HG02759 (cell line): Measurements from ENCODE around the gene FCAR.
"Not testable (repeated sequence)": the region's sequence is repeated elsewhere in the genome, so short reads cannot be mapped to it uniquely, and the experiment has no call there.

Source experiments
- ATAC-seq: cut with Tn5 transposase; IDR thresholded peaks from one replicate; pipeline ENCODE4 v1.9.1; 2021; ENCODE audit warnings: mild to moderate bottlenecking, moderate library complexity; ENCODE audit not compliant: unreplicated experiment

Gene FCAR

GRCh38 chr19:54873990-54874389 is at the start of gene FCAR:
Gene FCAR, plus strand, starts transcription at chr19:54874235. Its CDS starts 55 bp downstream, at chr19:54874290.
- ATAC-seq, result no peak

- not testable (repeated sequence) for ATAC-seq
Measured at GRCh38 chr19:54824416-54824815, 49.6 kb upstream of the FCAR start.

GRCh38 chr19:54825326-54825725 is 48.7 kb upstream of the FCAR start:
- not testable (repeated sequence) for ATAC-seq

GRCh38 chr19:54828064-54828463 is 46.0 kb upstream of the FCAR start:
- not testable (repeated sequence) for ATAC-seq

- not testable (repeated sequence) for ATAC-seq
Measured at GRCh38 chr19:54832496-54832895, 41.5 kb upstream of the FCAR start, which contains the start of gene KIR2DS4. Gene KIR2DS4, plus strand, starts transcription at chr19:54832676.

GRCh38 chr19:54835126-54835525 is 38.9 kb upstream of the FCAR start:
- ATAC-seq, result not testable (repeated sequence)

- not testable (repeated sequence) for ATAC-seq
Measured at GRCh38 chr19:54837522-54837921, 36.5 kb upstream of the FCAR start.

GRCh38 chr19:54843171-54843570 is 30.9 kb upstream of the FCAR start:
- ATAC-seq, result not testable (repeated sequence)

- ATAC-seq, result not testable (repeated sequence)
Measured at GRCh38 chr19:54850061-54850640, 23.9 kb upstream of the FCAR start, which contains the start of gene KIR3DL2. Gene KIR3DL2, plus strand, starts transcription at chr19:54850443. Its CDS starts 33 bp downstream, at chr19:54850476.

- ATAC-seq, result no peak
Measured at GRCh38 chr19:54850930-54851329, 23.1 kb upstream of the FCAR start.

- ATAC-seq, result no peak
Measured at GRCh38 chr19:54851353-54851752, 22.7 kb upstream of the FCAR start.

GRCh38 chr19:54855241-54855640 is 18.8 kb upstream of the FCAR start:
- not testable (repeated sequence) for ATAC-seq

- ATAC-seq, result not testable (repeated sequence)
Measured at GRCh38 chr19:54858476-54858875, 15.6 kb upstream of the FCAR start.

- not testable (repeated sequence) for ATAC-seq
Measured at GRCh38 chr19:54859421-54859820, 14.6 kb upstream of the FCAR start.

GRCh38 chr19:54863459-54863858 is 10.6 kb upstream of the FCAR start:
- ATAC-seq, result not testable (repeated sequence)

GRCh38 chr19:54871696-54872095 is 2.3 kb upstream of the FCAR start:
- ATAC-seq, result no peak

GRCh38 chr19:54875506-54875905 is 1.5 kb downstream of the FCAR start:
- ATAC-seq, result no peak

- no peak for ATAC-seq
Measured at GRCh38 chr19:54877471-54877870, 3.4 kb downstream of the FCAR start.

- ATAC-seq, result no peak
Measured at GRCh38 chr19:54881884-54882283, 7.8 kb downstream of the FCAR start.

GRCh38 chr19:54882758-54883157 is 8.7 kb downstream of the FCAR start:
- no peak for ATAC-seq

GRCh38 chr19:54883228-54883627 is 9.2 kb downstream of the FCAR start:
- ATAC-seq, result no peak

GRCh38 chr19:54888239-54888638 is 14.2 kb downstream of the FCAR start:
- ATAC-seq, result no peak

GRCh38 chr19:54889566-54889965 is 15.5 kb downstream of the FCAR start:
- no peak for ATAC-seq
